ENCODE data around the gene NLRC3.

The NLRC3 gene

DNA sequence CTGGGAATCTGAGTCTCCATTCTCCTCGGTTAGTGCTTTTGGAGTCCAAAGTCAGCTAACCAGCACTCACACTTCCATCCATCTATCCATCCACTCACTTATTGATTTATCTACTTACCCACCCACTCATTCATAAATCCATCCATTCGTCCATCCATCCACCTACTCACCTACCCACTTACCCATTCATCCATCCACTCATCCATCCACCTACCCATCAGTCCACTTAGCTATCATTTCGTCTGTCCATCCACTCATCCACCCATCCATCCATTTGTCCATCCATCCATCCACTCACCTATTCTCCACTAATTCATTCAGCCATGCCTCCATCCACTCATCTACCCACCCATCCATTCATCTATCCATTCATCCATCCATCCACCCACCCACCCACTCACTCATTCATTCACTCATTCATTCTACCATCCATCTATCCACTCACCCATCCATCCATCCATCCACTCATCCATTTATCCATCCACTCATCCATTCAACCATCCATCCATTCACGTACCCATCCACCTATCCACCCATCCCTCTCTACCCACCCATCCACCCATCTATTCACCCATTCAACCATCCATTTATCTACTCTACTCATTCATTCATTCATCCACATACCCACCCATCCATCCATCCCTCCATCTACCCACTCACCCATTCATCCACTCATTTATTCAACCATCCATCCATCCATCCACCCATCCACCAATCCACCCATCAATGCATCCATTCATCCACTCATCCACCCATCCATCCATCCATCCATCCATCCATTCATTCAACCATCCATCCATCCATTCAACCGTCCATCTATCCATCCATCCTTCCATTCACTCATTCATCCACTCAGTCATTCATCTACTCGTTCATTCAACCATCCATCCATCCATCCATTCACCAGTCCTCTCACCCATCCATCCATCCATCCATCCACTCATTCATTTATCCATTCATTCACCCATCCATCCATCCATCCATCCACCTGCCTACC lies 26.1 kb downstream of the NLRC3 start:
- DNase-seq (ENCODE audit: extremely low spot score) = no peak
- no peak for TF ChIP-seq ARNT (IDR thresholded peaks at IDR 0.05)
- no peak for TF ChIP-seq LEF1 (IDR thresholded peaks at IDR 0.05; ENCODE audit: borderline replicate concordance)
- no peak for TF ChIP-seq FOXM1 (IDR thresholded peaks at IDR 0.05; ENCODE audit: borderline replicate concordance)
- TF ChIP-seq FOXA1 (IDR thresholded peaks at IDR 0.05) = no peak
- TF ChIP-seq CTBP1 (IDR thresholded peaks at IDR 0.05; ENCODE audit: borderline replicate concordance) = no peak
- TF ChIP-seq BHLHE40 (IDR thresholded peaks at IDR 0.05; ENCODE audit: borderline replicate concordance) = no peak
- TF ChIP-seq SUZ12 (IDR thresholded peaks at IDR 0.05) = no peak
- TF ChIP-seq, protein P1, sequence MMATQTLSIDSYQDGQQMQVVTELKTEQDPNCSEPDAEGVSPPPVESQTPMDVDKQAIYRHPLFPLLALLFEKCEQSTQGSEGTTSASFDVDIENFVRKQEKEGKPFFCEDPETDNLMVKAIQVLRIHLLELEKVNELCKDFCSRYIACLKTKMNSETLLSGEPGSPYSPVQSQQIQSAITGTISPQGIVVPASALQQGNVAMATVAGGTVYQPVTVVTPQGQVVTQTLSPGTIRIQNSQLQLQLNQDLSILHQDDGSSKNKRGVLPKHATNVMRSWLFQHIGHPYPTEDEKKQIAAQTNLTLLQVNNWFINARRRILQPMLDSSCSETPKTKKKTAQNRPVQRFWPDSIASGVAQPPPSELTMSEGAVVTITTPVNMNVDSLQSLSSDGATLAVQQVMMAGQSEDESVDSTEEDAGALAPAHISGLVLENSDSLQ (IDR thresholded peaks at IDR 0.05) = no peak
- TF ChIP-seq L3MBTL2 (conservative IDR thresholded peaks at IDR 0.05) = no peak
- TF ChIP-seq ELF4 (IDR thresholded peaks at IDR 0.05) = no peak
- TF ChIP-seq TARDBP (IDR thresholded peaks at IDR 0.05) = no peak
- TF ChIP-seq NFRKB (IDR thresholded peaks at IDR 0.05) = no peak
- no peak for TF ChIP-seq SP1 (IDR thresholded peaks at IDR 0.05)
- no peak for TF ChIP-seq ZNF384 (IDR thresholded peaks at IDR 0.05)
- no peak for TF ChIP-seq HDGF (IDR thresholded peaks at IDR 0.05; ENCODE audit: borderline replicate concordance)
- ChIA-PET POLR2A (no interaction called here), CTCF (no interaction called here)

DNA sequence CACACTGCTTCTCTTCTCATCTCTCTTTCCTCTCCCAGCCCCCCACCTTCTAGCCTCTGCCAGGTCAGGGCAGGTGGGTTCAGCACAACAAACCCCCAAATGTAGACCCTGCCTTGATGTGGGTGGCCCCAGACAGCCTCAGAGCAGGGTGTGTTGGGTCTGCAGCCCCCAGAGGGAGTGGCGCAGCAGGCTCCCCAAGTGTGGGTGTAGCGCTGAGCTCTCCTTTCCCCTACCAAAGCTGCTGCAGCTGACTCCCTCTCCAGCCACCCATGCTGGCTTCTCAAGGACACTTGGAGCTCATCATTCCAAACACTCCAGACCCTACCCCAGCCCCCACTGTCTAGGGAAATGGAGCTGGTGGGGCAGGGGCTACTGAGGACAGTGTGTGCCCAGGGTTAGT lies 27.3 kb downstream of the NLRC3 start:
- DNase-seq (ENCODE audit: extremely low spot score) = no peak
- ChIA-PET POLR2A (no interaction called here), CTCF (no interaction called here)
- TF ChIP-seq L3MBTL2 (conservative IDR thresholded peaks at IDR 0.05) (no peak), CTBP1 (IDR thresholded peaks at IDR 0.05; ENCODE audit: borderline replicate concordance) (no peak), FOXM1 (IDR thresholded peaks at IDR 0.05; ENCODE audit: borderline replicate concordance) (no peak), SP1 (IDR thresholded peaks at IDR 0.05) (no peak), ZNF384 (IDR thresholded peaks at IDR 0.05) (no peak), TARDBP (IDR thresholded peaks at IDR 0.05) (no peak), ARNT (IDR thresholded peaks at IDR 0.05) (no peak), ELF4 (IDR thresholded peaks at IDR 0.05) (no peak), FOXA1 (IDR thresholded peaks at IDR 0.05) (no peak), BHLHE40 (IDR thresholded peaks at IDR 0.05; ENCODE audit: borderline replicate concordance) (no peak), FOXK2 (IDR thresholded peaks at IDR 0.05) (no peak), SUZ12 (IDR thresholded peaks at IDR 0.05) (no peak), NFRKB (IDR thresholded peaks at IDR 0.05) (no peak)

DNA sequence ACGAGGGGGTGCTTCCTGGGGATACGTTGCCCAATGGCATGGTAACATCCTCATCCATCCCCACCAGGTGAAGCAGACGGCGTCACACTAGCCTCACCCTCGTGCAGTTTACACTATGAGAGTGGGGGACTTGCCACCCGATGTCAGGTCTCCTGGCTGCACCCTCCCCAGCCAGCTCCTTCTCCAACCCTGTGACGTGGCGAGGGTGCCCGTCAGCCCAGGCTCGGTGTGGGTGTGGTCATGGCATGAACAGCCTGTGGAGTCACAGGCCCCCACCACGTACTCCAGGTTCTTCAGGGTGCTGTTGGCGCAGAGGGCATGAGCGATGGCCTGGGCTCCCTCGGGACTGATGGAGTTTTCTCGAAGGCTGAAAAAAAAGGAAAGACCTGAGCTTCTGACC lies 28.3 kb downstream of the NLRC3 start:
- no peak for TF ChIP-seq FOXA1 (IDR thresholded peaks at IDR 0.05)
- no peak for TF ChIP-seq FOXK2 (IDR thresholded peaks at IDR 0.05)
- TF ChIP-seq HDGF (IDR thresholded peaks at IDR 0.05; ENCODE audit: borderline replicate concordance) = no peak
- no peak for TF ChIP-seq TARDBP (IDR thresholded peaks at IDR 0.05)
- no peak for TF ChIP-seq SUZ12 (IDR thresholded peaks at IDR 0.05)
- no peak for TF ChIP-seq L3MBTL2 (conservative IDR thresholded peaks at IDR 0.05)
- TF ChIP-seq ZNF384 (IDR thresholded peaks at IDR 0.05) = no peak
- TF ChIP-seq CTBP1 (IDR thresholded peaks at IDR 0.05; ENCODE audit: borderline replicate concordance) = no peak
- TF ChIP-seq, protein P1 (IDR thresholded peaks at IDR 0.05) = no peak
- TF ChIP-seq NFRKB (IDR thresholded peaks at IDR 0.05) = no peak
- TF ChIP-seq SP1 (IDR thresholded peaks at IDR 0.05) = no peak
- no peak for TF ChIP-seq ELF4 (IDR thresholded peaks at IDR 0.05)
- TF ChIP-seq ARNT (IDR thresholded peaks at IDR 0.05) = no peak
- no peak for DNase-seq (ENCODE audit: extremely low spot score)
- ChIA-PET POLR2A (no interaction called here), CTCF (no interaction called here)

DNA sequence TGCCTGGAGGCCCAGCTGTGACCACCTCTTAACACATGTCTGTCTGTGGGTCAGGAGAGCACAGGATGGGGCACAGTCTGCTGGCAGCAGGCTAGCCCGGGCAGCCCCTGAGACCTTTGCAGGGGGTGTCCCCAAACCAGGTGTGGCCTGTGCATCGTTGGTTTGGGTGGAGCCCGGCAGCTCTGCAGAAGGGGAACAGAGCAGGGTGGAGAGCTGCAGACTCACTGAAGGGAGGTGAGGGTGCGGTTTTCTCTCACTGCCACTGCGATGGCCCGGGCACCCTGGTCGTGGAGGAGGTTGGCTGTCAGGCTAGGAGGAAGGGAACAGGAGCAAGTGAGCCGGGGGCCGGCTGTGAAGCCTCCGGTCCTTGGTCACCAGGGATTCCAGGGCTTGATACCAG lies 28.8 kb downstream of the NLRC3 start:
- POLR2A ChIA-PET = no interaction called here
- CTCF ChIA-PET = no interaction called here
- no peak for DNase-seq (ENCODE audit: extremely low spot score)
- TF ChIP-seq ARNT (IDR thresholded peaks at IDR 0.05) (no peak), SUZ12 (IDR thresholded peaks at IDR 0.05) (no peak)

DNA sequence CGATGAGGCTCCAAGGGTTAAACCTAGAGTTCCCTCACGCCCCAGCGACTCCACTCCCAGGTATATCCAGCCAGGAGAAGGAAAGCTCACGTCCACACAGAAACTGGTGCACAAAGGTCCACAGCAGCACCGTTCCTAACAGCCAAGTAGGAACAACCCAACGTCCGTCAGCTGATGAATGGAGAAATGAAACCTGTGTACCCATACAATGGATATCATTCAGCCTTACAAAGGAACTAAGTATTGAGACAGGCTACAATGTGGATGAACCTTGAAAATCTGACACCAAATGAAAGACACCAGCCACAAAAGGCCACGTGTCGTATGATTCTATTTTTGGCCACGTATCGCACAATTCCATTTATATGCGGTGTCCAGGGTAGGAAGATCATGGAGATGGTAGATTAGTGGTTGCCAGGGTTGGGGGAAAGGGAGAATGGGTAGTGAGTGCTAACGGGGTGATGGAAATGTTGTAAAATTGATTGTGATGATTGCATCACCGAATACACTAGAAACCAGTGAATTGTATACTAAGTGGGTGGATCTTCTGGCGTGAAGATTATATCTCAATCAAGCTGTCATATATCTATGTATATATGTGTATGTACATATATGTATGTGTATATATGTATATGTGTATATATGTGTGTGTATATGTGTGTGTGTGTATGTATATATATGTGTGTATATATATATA lies 30.1 kb downstream of the NLRC3 start:
- ChIA-PET POLR2A (no interaction called here), CTCF (interaction anchor here (1.0 kb wide), 1 partner anchor 20 kb away, joined by 3 read pairs; no protein-coding TSS in a partner anchor)
- DNase-seq (ENCODE audit: extremely low spot score) = no peak
- no peak for TF ChIP-seq ZNF384 (IDR thresholded peaks at IDR 0.05)
- no peak for TF ChIP-seq FOXA1 (IDR thresholded peaks at IDR 0.05)
- no peak for TF ChIP-seq FOXM1 (IDR thresholded peaks at IDR 0.05; ENCODE audit: borderline replicate concordance)
- TF ChIP-seq ELF4 (IDR thresholded peaks at IDR 0.05) = no peak
- TF ChIP-seq NFRKB (IDR thresholded peaks at IDR 0.05) = no peak
- TF ChIP-seq CTBP1 (IDR thresholded peaks at IDR 0.05; ENCODE audit: borderline replicate concordance) = no peak
- TF ChIP-seq ARNT (IDR thresholded peaks at IDR 0.05) = no peak
- TF ChIP-seq L3MBTL2 (conservative IDR thresholded peaks at IDR 0.05) = no peak
- TF ChIP-seq HDGF (IDR thresholded peaks at IDR 0.05; ENCODE audit: borderline replicate concordance) = no peak
- no peak for TF ChIP-seq SUZ12 (IDR thresholded peaks at IDR 0.05)

DNA sequence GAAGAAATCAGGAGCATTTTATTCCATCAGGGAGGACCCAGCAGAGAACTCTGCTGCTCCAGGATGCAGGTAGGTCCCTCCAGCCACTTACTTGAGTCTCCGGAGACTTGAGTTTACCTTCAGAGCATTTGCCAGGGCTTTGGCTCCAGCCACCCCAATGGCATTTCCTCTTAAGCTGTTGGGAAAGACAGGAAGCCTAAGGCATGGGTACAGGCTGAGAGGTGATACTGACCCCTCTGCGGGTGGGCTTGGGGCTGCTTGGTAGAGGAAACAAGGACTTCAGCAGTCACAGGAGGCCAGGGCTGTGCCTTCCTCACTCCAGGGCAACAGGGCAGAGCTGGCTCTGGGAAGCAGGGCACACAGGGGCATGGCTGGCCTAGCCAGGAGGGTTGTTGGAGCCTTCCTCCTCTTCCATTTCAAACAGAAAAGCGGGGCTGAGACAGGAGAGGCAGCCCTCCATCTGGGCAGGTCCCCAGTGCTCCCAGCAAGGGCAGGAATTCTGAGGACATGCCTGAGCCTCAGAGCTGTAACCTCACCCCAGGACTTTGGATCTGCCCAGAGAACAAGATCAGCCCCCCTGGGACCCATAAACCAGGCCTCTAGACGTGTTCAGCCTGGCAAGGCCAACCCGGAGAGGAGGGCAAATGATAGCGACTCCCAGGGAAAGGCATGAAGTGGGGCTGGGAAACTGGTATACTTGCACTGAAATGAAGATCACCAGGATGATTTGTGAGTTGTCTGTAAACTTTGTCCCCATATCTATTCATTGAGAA lies 34.4 kb downstream of the NLRC3 start:
- CTCF ChIA-PET = no interaction called here
- TF ChIP-seq SP1 (IDR thresholded peaks at IDR 0.05) (no peak), FOXA1 (IDR thresholded peaks at IDR 0.05) (no peak), LEF1 (IDR thresholded peaks at IDR 0.05; ENCODE audit: borderline replicate concordance) (no peak), SUZ12 (IDR thresholded peaks at IDR 0.05) (no peak), TARDBP (IDR thresholded peaks at IDR 0.05) (no peak), FOXK2 (IDR thresholded peaks at IDR 0.05) (no peak), ZNF384 (IDR thresholded peaks at IDR 0.05) (no peak), ELF4 (IDR thresholded peaks at IDR 0.05) (no peak), BHLHE40 (IDR thresholded peaks at IDR 0.05; ENCODE audit: borderline replicate concordance) (no peak), FOXM1 (IDR thresholded peaks at IDR 0.05; ENCODE audit: borderline replicate concordance) (no peak), ARNT (IDR thresholded peaks at IDR 0.05) (no peak), HDGF (IDR thresholded peaks at IDR 0.05; ENCODE audit: borderline replicate concordance) (no peak), NFRKB (IDR thresholded peaks at IDR 0.05) (no peak), CTBP1 (IDR thresholded peaks at IDR 0.05; ENCODE audit: borderline replicate concordance) (no peak), L3MBTL2 (conservative IDR thresholded peaks at IDR 0.05) (no peak)
- TF ChIP-seq, protein P1 (IDR thresholded peaks at IDR 0.05) = no peak
- no peak for DNase-seq (ENCODE audit: extremely low spot score)
- POLR2A ChIA-PET = no interaction called here

Measured in HEK293T (cell line).